ENCODE data around the gene TNIK.
A peak's percentile ranks its signal among the peaks of the same experiment; 100 is the strongest.

TNIK gene

DNA sequence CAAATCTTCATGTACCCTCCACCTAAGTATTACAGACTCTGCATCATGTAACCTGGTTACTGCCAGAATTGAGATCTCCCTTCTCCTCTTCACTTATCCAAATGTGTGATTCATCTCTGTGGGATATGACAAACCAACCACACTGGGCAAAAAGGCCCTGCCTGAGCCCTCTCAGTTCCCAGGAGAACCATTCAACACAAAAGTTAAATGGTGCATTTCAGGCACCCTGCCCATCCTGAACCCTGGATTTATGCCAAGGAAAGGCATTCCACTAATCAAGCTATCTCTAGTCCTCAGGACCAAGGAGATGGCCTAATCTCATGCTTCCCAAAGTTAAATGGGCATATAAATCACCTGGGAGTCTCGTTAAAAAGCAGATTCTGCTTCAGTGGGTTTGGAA lies 108.5 kb downstream of the TNIK start:
- H3K27ac ChIP-seq: no peak overlapping the region

DNA sequence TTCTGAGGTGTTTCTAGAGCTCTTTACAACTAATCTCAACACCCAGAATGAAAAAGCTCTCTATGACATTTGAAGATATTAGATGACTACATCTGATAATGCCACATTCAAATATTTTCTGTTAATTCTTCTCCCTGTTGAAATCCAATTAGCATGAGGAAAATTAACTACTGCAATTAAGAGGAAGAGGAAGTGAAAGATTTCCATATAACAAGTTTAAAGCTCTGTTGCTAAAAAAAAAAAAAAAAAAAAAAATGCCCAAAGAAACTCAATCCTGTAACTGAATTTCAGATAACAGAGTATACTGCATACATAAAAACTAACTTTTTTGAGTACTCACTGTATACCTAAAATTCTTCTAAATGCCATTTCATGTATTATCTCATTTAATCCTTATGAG lies 109.8 kb downstream of the TNIK start:
- no peak overlapping the region for H3K27ac ChIP-seq
- H3K4me3 ChIP-seq: no peak overlapping the region

More for the DNA sequence above, 108.5 kb downstream of the TNIK start:
- H3K4me3 ChIP-seq: no peak overlapping the region

DNA sequence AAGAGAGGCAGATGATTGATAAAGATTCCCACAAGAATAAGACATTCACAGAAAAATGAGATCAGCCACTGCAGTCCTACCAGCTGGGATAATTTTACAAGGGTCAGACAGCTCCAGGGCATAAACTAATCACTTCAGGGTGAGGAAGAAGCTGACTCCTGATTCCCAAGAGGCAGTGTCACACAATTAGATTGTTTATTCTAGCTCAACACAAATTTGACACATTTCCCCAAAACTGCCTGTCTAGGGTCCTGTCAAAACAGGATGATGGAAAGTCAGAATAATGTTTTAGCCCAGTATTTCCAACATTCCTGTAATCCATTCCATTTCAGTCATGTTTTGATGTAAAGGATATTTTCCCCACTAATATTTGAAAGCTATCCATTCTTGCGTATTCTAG lies 110.8 kb downstream of the TNIK start:
- no peak overlapping the region for H3K27ac ChIP-seq
- no peak overlapping the region for H3K4me3 ChIP-seq

DNA sequence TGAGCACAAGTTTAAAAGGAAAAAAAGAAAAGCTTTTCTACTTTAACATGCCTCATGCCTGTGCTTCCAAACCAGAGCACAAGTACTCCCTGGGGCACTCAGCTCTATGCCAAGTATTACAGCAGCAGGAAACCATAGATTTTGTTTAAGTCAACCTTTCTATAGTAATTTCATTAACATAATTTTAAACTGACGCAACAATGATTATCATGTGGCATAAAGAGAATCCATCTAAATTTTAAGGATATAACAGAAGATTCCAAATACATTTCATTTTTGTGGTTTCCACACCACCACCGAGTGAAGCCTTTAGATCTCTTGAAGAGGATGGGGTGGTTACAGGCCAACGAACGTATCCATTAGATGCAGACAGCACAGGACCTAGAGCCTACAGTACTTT lies 112.1 kb downstream of the TNIK start:
- H3K4me3 ChIP-seq: no peak overlapping the region
- H3K27ac ChIP-seq: peak overlapping the region in 1 of 21 experiments; percentile 10

DNA sequence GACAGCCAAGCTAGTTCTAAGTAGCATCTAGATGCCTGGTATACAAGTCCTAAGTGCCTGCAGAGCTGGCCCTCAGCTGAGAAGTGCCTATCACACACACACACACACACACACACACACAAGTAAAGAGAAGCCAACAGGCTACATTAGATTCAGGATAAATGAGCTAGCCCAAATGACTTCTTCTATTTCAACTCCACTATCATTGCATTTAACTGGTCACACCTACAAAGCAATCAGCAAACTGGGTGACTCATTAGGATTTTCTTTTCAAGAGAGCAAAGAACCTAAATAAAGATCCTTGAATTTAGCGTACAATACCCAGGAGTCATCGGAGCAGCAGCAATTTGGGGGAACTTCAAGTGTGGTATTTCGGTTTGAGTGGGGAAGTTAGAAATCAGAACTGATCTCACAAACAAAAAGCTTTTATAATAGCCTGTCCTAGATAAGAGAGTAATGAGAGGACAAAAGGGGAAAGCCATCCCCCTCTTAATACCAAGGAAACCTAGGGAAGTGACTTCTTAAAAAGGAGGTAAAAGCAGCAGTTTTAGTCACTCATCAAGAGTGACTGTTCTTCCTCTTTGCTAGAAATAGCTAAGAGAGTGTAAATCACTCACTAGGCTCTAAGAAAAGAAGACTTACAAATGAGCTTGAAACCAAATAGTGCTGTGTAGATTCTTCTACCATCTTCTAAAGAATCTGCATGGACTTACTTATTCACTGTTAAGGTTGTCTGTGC lies 112.7 kb downstream of the TNIK start:
- H3K4me3 ChIP-seq: no peak overlapping the region

DNA sequence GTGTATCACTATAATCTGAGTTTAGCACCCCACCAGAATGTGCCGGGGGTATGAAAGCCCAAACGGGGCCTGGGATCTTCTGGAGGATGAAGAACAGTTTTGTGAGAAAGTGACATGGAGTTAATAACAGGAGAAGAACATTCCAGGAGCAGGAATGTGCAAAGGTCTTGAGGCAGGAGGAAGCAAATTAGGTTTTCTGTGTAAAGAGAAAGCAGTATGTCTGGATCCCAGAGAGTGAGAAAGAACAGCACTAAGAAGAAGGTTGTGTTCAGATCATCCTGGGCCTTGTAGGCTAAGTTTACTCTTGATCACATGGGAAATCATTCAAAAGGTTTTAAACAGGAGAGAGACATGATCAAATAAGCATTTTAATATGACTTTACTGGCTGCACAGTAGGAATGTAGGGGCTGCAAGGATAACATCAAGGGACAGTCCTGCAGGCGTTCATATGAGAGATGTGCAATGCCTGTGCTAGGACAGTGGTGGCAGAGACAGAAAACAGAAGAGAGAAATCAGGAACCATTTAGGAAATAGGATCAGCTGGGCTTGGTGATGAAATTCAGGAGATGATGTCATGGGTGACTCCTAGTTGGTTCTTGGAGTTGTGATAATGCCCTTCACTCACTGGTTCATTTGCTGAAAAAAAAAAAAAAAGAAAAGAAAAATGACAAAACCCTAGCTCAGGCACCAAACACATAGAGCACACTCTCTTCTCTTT lies 113.5 kb downstream of the TNIK start:
- Histone ChIP-seq H3K4me3 (no peak overlapping the region), H3K27ac (no peak overlapping the region)

More for the DNA sequence above, 112.7 kb downstream of the TNIK start:
- peak overlapping the region in 1 of 21 experiments; percentile 10 for H3K27ac ChIP-seq

DNA sequence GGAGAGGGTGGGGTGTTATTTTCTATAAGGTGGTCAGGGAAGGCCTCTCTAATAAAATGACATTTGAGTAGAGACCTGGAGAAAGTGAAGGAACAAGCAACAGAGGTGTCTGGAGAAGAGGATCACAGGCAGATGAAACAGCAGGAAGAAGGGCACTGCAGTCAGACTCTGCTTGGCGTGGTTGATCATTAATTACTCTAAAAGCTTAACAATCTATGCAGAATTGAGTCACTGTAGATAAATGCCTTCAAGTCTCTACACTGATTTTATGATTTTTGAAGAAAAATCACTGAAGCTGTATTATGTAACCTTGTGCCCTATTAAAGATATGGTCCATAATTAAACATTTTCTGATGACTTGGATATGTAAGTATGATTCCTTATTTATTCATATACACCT lies 114.2 kb downstream of the TNIK start:
- H3K4me3 ChIP-seq: no peak overlapping the region
- H3K27ac ChIP-seq: no peak overlapping the region

DNA sequence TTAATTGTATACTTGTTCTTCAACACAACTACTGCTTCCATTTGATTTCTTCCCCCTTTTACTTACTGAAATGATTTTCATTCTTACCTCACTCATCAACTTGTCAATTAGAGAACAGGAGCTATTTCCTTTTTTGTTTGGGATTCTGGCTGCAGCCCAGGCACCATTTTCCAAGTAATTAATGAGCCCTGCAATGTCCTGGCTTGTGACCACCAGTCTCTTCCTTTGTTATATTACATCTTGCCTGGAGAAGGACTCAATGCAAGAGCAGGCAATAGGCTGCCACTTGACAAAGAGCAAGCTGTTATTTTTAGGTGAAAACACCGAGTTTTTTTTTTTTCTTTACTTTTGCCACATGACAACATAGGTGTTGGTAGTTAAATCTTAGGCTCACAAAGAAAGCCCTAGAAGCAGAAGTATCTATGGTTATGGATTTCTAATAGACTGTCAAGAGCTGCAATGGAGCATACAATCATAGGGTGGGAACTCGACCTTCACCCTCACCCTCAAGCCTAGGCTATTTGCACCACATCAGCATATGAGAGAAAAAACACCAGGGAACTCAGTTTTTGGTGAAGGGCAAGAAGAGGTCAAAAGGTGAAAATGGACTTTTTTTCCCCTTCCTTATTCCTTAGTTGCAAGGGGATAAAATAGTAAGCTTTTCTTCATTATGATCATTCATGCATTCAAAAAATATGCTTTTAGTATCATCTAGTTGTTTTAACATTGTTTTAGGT lies 114.9 kb downstream of the TNIK start:
- no peak overlapping the region for H3K27ac ChIP-seq
- no peak overlapping the region for H3K4me3 ChIP-seq

DNA sequence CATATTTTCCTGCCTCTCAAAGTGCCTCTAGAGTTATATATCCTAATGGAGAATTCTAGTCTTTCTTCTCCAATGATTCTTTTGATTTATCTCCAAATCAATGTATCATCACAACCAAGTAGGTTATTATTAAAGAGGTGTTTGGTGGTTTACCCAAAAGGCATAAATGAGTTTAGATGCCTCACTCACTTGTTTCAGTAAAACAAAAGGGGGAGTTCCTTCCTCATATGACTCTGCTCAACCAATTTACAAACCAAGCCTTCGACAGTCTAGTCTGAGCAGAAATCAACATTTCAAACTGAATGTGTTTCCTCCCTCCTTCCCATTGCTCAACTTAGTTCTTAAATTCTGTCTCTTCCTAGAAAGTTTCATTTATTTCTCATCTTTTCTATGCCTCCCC lies 116.5 kb downstream of the TNIK start:
- H3K4me3 ChIP-seq: no peak overlapping the region
- H3K27ac ChIP-seq: no peak overlapping the region

DNA sequence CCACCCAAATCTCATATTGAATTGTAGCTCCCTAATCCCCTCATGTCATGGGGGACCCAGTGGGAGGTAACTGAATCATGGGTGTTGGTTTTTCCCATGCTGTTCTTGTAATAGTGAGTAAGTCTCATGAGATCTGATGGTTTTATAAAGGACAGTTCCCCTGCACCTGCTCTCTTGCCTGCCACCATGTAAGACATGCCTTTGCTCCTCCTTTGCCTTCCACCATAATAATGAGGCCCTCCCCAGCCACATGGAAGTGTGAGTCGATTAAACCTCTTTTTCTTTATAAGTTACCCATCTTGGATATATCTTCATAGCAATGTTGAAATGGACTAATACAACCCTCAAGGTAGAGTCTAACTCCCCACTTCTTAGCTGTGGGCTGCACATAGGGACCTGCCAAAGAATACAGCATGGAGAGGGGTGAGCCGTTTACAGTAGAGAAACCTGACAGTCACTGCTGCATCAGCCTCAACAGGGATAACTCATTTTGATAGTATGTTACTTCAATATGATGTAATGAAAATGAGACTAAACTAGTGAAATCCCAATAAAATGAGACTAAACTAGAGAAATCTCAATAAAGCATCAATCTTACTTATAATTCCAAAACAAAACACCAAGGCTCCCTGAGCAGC lies 117.3 kb downstream of the TNIK start:
- Histone ChIP-seq H3K27ac (no peak overlapping the region), H3K4me3 (no peak overlapping the region)

DNA sequence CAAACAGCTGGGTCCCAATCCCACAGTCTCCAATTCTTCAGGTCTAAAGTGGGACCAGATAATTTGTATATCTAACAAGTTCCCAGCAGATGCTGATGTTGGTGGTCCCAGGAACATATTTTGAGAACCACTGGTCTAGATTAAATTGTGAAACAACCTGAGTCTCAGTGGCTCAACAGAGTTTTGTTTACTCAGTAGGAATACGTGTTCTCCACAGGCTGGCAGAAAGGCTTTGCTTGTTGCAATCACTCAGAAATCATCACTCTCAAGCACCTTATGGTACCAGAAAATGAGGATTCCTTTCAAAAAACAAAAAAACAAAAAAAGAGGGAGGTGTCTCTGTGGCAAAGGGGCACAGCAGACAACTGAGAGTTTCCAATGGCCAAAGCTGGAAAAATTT lies 118.0 kb downstream of the TNIK start:
- H3K4me3 ChIP-seq: no peak overlapping the region
- H3K27ac ChIP-seq: no peak overlapping the region

DNA sequence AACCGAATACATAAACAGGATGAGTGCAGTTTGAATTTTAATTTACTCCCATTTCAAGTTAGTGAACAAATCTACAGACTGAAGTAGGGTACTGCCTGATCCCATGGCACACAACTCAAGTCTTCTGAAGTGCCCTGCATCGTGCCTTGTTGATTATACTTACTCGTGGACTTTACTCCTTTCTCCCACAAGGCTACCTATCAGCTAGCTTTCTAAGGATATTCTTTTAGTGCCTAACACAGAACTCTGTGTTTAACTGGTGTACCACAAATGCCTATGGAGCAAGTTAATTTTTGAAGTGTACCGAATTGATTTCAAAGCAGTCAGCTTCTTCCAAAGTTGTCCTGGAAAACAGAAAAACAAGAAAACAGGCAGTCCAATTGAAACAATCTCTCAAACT lies 119.8 kb downstream of the TNIK start:
- no peak overlapping the region for H3K27ac ChIP-seq
- H3K4me3 ChIP-seq: no peak overlapping the region

DNA sequence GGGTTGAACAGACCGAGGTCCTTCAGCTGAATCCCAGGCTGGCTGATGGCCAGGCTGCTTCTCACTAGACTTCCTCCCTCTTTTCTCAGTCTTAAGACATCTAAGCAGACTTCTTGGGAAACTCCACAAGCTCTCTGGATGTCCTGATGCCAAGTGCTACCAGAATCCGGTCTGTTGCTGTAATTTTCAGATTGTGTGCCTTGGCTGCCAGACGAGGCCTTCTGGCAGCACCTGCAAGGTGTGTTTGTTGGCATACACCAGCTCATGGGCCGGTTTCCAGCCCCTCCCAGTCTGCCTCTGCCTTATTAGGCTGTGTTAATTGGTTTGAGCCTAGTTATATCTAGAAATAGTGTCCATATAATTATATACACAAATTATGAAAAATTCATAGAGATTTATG lies 120.6 kb downstream of the TNIK start:
- no peak overlapping the region for H3K27ac ChIP-seq
- H3K4me3 ChIP-seq: no peak overlapping the region

DNA sequence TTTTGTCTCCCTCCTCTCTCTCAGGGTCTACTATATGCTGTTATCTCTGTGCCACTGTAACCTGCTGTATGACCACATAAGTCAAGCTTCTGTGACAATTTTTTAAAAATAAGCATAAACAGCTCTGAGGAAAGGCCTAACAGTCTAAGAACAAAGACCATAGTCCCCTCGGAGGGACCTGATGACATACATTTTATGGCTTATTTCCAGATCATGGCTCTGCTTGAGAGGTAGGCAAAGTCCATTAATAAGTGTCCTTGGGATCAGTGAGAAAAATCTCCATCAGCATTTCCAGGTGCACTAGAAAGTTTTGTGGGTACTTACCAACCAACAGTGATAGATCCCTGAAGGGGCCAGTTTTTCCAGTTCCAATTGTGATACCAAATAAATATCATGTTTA lies 123.8 kb downstream of the TNIK start:
- Histone ChIP-seq H3K4me3 (no peak overlapping the region), H3K27ac (no peak overlapping the region)

DNA sequence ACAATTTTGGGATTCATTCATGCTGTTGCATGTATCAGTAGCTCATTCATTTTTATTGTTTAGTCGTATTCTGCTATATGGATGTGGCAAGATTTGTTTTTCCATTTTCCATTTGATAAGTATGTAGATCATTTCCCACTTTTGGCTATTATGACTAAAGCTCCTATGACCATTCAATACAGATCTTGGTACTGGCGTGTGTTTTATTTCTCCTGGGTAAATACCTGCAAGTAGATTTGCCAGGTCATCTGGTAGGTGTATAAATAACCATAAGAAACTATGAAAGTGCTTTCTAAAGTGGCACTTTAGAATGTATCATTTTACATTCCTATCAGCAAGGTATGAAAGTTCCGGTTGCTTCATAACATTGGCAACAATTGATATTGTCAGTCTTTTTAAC lies 124.6 kb downstream of the TNIK start:
- H3K27ac ChIP-seq: no peak overlapping the region

DNA sequence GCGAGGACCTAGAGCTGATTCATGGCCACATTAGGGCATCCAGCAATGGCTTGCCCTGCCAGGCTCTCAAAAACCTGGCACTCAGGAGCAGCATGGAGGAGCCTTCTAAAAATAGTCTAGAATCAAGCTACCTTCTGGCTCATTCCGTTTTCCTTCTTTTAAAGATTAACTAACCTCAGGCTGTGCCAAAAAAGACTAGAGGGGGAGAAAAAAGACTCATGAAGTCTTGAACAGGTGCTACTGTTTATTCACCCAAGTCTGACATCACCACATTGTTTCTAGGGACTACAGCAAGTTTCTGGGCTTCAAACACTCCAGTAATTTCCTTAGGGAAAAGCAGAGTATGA lies 125.8 kb downstream of the TNIK start:
- Histone ChIP-seq H3K27ac (no peak overlapping the region), H3K4me3 (no peak overlapping the region)

More for the DNA sequence above, 124.6 kb downstream of the TNIK start:
- no peak overlapping the region for H3K4me3 ChIP-seq

DNA sequence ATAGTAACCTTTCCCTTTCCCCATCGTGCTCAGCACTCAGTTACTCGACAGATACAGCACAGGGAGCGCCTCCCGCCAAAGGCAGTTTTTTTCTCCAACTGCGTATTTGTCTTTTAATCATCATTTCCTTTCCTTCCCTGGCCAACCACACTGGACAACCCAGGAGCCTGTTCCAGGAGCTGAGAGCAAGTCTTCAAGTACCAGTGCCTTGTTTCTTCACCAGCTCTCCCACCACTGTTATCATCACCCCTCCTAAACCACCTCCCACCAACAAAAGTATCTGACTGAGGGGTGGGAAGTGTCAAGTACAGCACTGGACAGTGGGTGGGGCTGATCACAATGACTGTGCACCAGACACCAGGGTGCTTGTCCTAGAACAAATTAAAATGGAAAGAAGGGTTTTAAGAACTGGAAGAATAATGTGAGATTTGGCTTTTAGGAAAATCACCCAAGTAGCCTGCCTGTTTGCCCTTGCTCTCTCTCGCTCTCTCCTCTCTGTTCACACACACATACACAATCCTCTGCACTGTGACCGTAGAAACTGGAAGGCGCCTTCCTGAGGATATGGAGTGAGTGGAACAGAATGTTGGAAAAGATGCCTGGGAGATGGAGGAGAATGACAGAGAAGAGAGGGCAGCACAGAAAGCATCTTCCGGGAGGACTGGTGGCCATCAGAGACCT lies 126.3 kb downstream of the TNIK start:
- Histone ChIP-seq H3K27ac (no peak overlapping the region), H3K4me3 (no peak overlapping the region)

DNA sequence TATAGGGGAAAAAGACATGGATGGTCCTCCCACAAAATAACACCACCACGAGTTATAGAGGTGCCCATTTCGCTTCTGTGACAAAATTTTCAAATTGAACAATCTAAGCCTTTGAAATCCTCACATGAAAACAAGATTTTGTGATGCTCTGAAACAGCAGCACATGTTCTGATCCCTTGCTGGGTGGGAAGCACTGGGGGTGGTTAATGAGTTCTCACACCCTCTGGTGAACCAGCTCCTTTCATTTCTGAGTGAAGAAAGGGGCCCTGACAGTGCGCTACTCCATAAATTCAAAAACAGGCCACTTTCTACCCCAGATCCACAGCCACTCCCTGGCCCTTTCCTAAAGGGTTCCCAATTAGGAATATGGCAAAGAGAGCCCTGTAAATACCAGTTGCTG lies 129.3 kb downstream of the TNIK start:
- H3K27ac ChIP-seq: no peak overlapping the region
- H3K4me3 ChIP-seq: no peak overlapping the region

DNA sequence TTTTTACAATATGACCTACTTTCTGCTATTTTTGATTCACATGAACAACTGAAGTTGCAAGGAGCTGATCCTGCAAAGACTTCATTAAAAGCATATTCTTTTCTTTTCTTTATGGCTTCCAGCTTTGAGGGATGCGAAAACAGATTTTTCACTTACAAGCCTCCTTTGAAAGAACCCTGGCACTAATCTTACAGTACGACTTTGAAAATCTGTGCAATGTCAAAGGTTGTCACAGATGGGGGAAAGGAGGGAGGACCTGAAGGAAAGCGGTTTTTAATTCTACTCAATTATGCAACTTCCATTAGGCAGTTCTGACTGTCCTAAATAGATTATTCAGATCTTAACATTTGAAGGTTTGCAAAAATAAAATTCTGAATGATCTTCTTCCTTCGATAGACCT lies 130.5 kb downstream of the TNIK start:
- Histone ChIP-seq H3K4me3 (no peak overlapping the region), H3K27ac (no peak overlapping the region)

All from skin epidermis (tissue), 12 donors.